Rectal smooth muscle tissue (tissue), 1 donor: ENCODE data around the gene ZNF648.
"Not testable (repeated sequence)": the region's sequence is repeated elsewhere in the genome, so short reads cannot be mapped to it uniquely, and the experiment has no call there.

ENCODE experiments used
- H3K27ac ChIP-seq: one replicate; pipeline ENCODE4 v1.7.0; 2013; ENCODE audit warnings: low read depth, low read length, inconsistent platforms
- H3K27me3 ChIP-seq: one replicate; pipeline ENCODE4 v1.7.0; 2013; ENCODE audit warnings: low read length; ENCODE audit not compliant: control insufficient read depth, insufficient read depth
- H3K36me3 ChIP-seq: one replicate; pipeline ENCODE4 v1.7.0; 2013; ENCODE audit warnings: low read length; ENCODE audit not compliant: control insufficient read depth, insufficient read depth
- H3K4me1 ChIP-seq: one replicate; pipeline ENCODE4 v1.7.0; 2013; ENCODE audit warnings: low read length; ENCODE audit not compliant: control insufficient read depth, insufficient read depth
- H3K4me3 ChIP-seq: one replicate; pipeline ENCODE4 v1.7.0; 2013; ENCODE audit warnings: low read length
- H3K9ac ChIP-seq: one replicate; pipeline ENCODE4 v1.7.0; 2013; ENCODE audit warnings: low read length

The ZNF648 gene

GRCh38 chr1:182064611-182065010 is 3.1 kb upstream of the ZNF648 start:
- no peak overlapping the region for H3K4me3 ChIP-seq
- peaks cover 4% of the 10 kb centered on the region for H3K27me3 ChIP-seq
- H3K9ac ChIP-seq = no peak overlapping the region

GRCh38 chr1:182062223-182062622 is 711 bp upstream of the ZNF648 start:
- Histone ChIP-seq H3K36me3 (no peaks in the 10 kb centered on the region), H3K4me1 (no peaks in the 10 kb centered on the region), H3K4me3 (no peak overlapping the region)

More at GRCh38 chr1:182064611-182065010, 3.1 kb upstream of the ZNF648 start:
- Histone ChIP-seq H3K27ac (no peak overlapping the region), H3K36me3 (no peaks in the 10 kb centered on the region), H3K4me1 (no peaks in the 10 kb centered on the region)

GRCh38 chr1:182060877-182061276 is 635 bp downstream of the ZNF648 start:
- Histone ChIP-seq H3K27me3 (peaks cover 7% of the 10 kb centered on the region), H3K9ac (no peak overlapping the region), H3K36me3 (no peaks in the 10 kb centered on the region), H3K4me3 (no peak overlapping the region), H3K27ac (no peak overlapping the region), H3K4me1 (no peaks in the 10 kb centered on the region)

More at GRCh38 chr1:182062223-182062622, 711 bp upstream of the ZNF648 start:
- no peak overlapping the region for H3K9ac ChIP-seq
- H3K27ac ChIP-seq = no peak overlapping the region
- H3K27me3 ChIP-seq = peaks cover 4% of the 10 kb centered on the region

GRCh38 chr1:182059936-182060335 is 1.6 kb downstream of the ZNF648 start:
- Histone ChIP-seq H3K27me3 (peaks cover 7% of the 10 kb centered on the region), H3K9ac (no peak overlapping the region), H3K27ac (no peak overlapping the region), H3K4me3 (no peak overlapping the region), H3K4me1 (no peaks in the 10 kb centered on the region), H3K36me3 (no peaks in the 10 kb centered on the region)

- H3K36me3 ChIP-seq = no peaks in the 10 kb centered on the region
- H3K27ac ChIP-seq = no peak overlapping the region
- H3K4me1 ChIP-seq = no peaks in the 10 kb centered on the region
- H3K27me3 ChIP-seq = peaks cover 7% of the 10 kb centered on the region
- H3K9ac ChIP-seq = no peak overlapping the region
- no peak overlapping the region for H3K4me3 ChIP-seq
These were observed 4.7 kb downstream of the ZNF648 start for GRCh38 chr1:182056601-182057366.

GRCh38 chr1:182054698-182055326 is 6.7 kb downstream of the ZNF648 start:
- Histone ChIP-seq H3K36me3 (no peaks in the 10 kb centered on the region), H3K27me3 (peaks cover 3% of the 10 kb centered on the region)

GRCh38 chr1:182052355-182052754 is 9.2 kb downstream of the ZNF648 start:
- no peaks in the 10 kb centered on the region for H3K4me1 ChIP-seq

More at GRCh38 chr1:182054698-182055326, 6.7 kb downstream of the ZNF648 start:
- Histone ChIP-seq H3K4me1 (no peaks in the 10 kb centered on the region), H3K9ac (no peak overlapping the region), H3K4me3 (no peak overlapping the region), H3K27ac (no peak overlapping the region)

GRCh38 chr1:182051938-182052337 is 9.6 kb downstream of the ZNF648 start:
- Histone ChIP-seq H3K27ac (no peak overlapping the region), H3K4me1 (no peaks in the 10 kb centered on the region), H3K4me3 (no peak overlapping the region), H3K36me3 (no peaks in the 10 kb centered on the region), H3K9ac (no peak overlapping the region), H3K27me3 (peaks cover 3% of the 10 kb centered on the region)

More at GRCh38 chr1:182052355-182052754, 9.2 kb downstream of the ZNF648 start:
- H3K36me3 ChIP-seq = no peaks in the 10 kb centered on the region
- H3K9ac ChIP-seq = no peak overlapping the region
- H3K4me3 ChIP-seq = no peak overlapping the region
- no peak overlapping the region for H3K27ac ChIP-seq
- H3K27me3 ChIP-seq = peaks cover 3% of the 10 kb centered on the region

- no peaks in the 10 kb centered on the region for H3K27me3 ChIP-seq
- H3K36me3 ChIP-seq = no peaks in the 10 kb centered on the region
- H3K27ac ChIP-seq = no peak overlapping the region
- H3K9ac ChIP-seq = no peak overlapping the region
- no peaks in the 10 kb centered on the region for H3K4me1 ChIP-seq
- H3K4me3 ChIP-seq = no peak overlapping the region
These were observed 10.7 kb downstream of the ZNF648 start for GRCh38 chr1:182050481-182051448.

- no peak overlapping the region for H3K27ac ChIP-seq
- no peak overlapping the region for H3K4me3 ChIP-seq
These were observed 12.9 kb downstream of the ZNF648 start for GRCh38 chr1:182048562-182048961.

GRCh38 chr1:182046763-182047162 is 14.7 kb downstream of the ZNF648 start:
- Histone ChIP-seq H3K9ac (no peak overlapping the region), H3K4me3 (no peak overlapping the region), H3K27ac (no peak overlapping the region), H3K27me3 (no peaks in the 10 kb centered on the region), H3K4me1 (no peaks in the 10 kb centered on the region), H3K36me3 (no peaks in the 10 kb centered on the region)

More at GRCh38 chr1:182048562-182048961, 12.9 kb downstream of the ZNF648 start:
- H3K27me3 ChIP-seq = no peaks in the 10 kb centered on the region
- no peaks in the 10 kb centered on the region for H3K4me1 ChIP-seq
- no peak overlapping the region for H3K9ac ChIP-seq
- no peaks in the 10 kb centered on the region for H3K36me3 ChIP-seq

- H3K27ac ChIP-seq, H3K9ac ChIP-seq, H3K36me3 ChIP-seq, H3K27me3 ChIP-seq, H3K4me3 ChIP-seq, H3K4me1 ChIP-seq: not testable (repeated sequence)
These were observed 16.0 kb downstream of the ZNF648 start for GRCh38 chr1:182045481-182045880.
